ENCODE results near the gene OCA2. TPM values are rescaled to one million over a fixed set of nuclear protein-coding genes. Genes with fewer than 3 reads are reported as not detected.

OCA2 gene
- total and polyA plus RNA-seq, 2 of the 8 experiments (the other 6 are each of a cell fraction or from before 2014, with no cell fraction given), result 0.20 TPM

GRCh38 chr15:28023933-28024888 is 74.9 kb downstream of the OCA2 start:
- Histone ChIP-seq H3K4me3 (ENCODE audit: extremely low read depth in 1 of 4, insufficient read depth in 2 of 4, low read depth in 3 of 4, low read length in 4 of 4) (no peak overlapping the region), H4K91ac (replicated peaks; ENCODE audit: insufficient read length, low read length) (no peak overlapping the region), H3K9me3 (ENCODE audit: insufficient read depth in 2 of 2, low read depth in 1 of 2, low read length in 1 of 2) (no peaks in the 10 kb centered on the region), H2BK5ac (ENCODE audit: low read depth, low read length) (no peak overlapping the region), H4K20me1 (replicated peaks in 1 of 2; ENCODE audit: control insufficient read depth in 1 of 2, insufficient read depth in 2 of 2, low read length in 2 of 2) (no peaks in the 10 kb centered on the region), H4K8ac (ENCODE audit: extremely low read depth, insufficient read depth, low read length) (no peak overlapping the region), H3K4me2 (ENCODE audit: insufficient read depth in 1 of 2, low read depth in 2 of 2, low read length in 2 of 2) (no peak overlapping the region), H3K4ac (replicated peaks; ENCODE audit: insufficient read length, low read depth, low read length) (no peak overlapping the region), H3K79me2 (ENCODE audit: control insufficient read depth in 1 of 2, insufficient read depth in 2 of 2, low read length in 2 of 2) (no peaks in the 10 kb centered on the region), H3K23ac (ENCODE audit: insufficient read length) (no peak overlapping the region), H2BK12ac (ENCODE audit: low read depth, low read length) (no peak overlapping the region), H2AK5ac (ENCODE audit: low read depth, low read length) (no peak overlapping the region), H3K79me1 (ENCODE audit: low read depth, low read length) (no peaks in the 10 kb centered on the region), H3K36me3 (ENCODE audit: control insufficient read depth in 2 of 4, insufficient read depth in 4 of 4, low read length in 3 of 4) (no peaks in the 10 kb centered on the region), H2BK20ac (ENCODE audit: low read length) (no peak overlapping the region), H3K27ac (ENCODE audit: low read depth, low read length) (no peak overlapping the region), H2BK15ac (ENCODE audit: low read length) (no peak overlapping the region), H2AFZ (ENCODE audit: low read length) (no peak overlapping the region), H3K9ac (replicated peaks in 1 of 4; ENCODE audit: extremely low read depth in 1 of 4, low read depth in 3 of 4, low read length in 3 of 4) (no peak overlapping the region), H3K23me2 (ENCODE audit: low read depth, low read length) (no peaks in the 10 kb centered on the region), H2BK120ac (replicated peaks; ENCODE audit: low read depth, low read length) (no peak overlapping the region), H3K27me3 (replicated peaks in 1 of 4; ENCODE audit: control insufficient read depth in 3 of 4, extremely low read depth in 1 of 4, insufficient read depth in 3 of 4, low read length in 3 of 4) (no peaks in the 10 kb centered on the region), H3K56ac (replicated peaks; ENCODE audit: insufficient read length, low read depth, low read length) (no peak overlapping the region), H3K4me1 (replicated peaks in 1 of 4; ENCODE audit: control insufficient read depth in 3 of 4, insufficient read depth in 4 of 4, low read length in 3 of 4) (peaks cover 0 to 14% (median 5%) of the 10 kb centered on the region in 4 experiments; a peak in 4 of 7 replicates), H4K5ac (ENCODE audit: insufficient read length, low read depth, low read length) (no peak overlapping the region), H3K18ac (ENCODE audit: extremely low read depth, low read length) (no peak overlapping the region), H3K14ac (ENCODE audit: insufficient read length) (no peak overlapping the region)
- ChIA-PET CTCF (ENCODE audit: partially characterized antibody) (no interaction called here), POLR2A (ENCODE audit: partially characterized antibody) (interaction anchor here (1.0 kb wide), 1 partner anchor 19 kb away, joined by 4 read pairs; no protein-coding TSS in a partner anchor)
- 89% methylated on average over 19 of the region's 19 CpGs; no CpG with 5 or more reads in 1 of the 2 experiments for WGBS, 2 experiments (ENCODE audit: extremely low coverage in 1 of 2, insufficient coverage in 1 of 2, insufficient read length in 1 of 2, insufficient replicate concordance in 2 of 2, low coverage in 1 of 2, low lambda C conversion rate in 2 of 2, missing lambda C conversion rate in 1 of 2)
- DNase-seq (ENCODE audit: low read depth in 1 of 2, low spot score in 2 of 2) (no peak), FAIRE-seq (no peak)
- TF ChIP-seq NRF1 (IDR thresholded peaks at IDR 0.05; ENCODE audit: low read depth, low read length) (no peak), CBX8 (IDR thresholded peaks at IDR 0.05; ENCODE audit: borderline replicate concordance, low read depth, low read length) (no peak), CEBPB (IDR thresholded peaks at IDR 0.05; ENCODE audit: low read depth, low read length) (no peak), SP4 (IDR thresholded peaks at IDR 0.05; ENCODE audit: low read length) (no peak), E2F6 (IDR thresholded peaks at IDR 0.05) (no peak), ZNF274 (IDR thresholded peaks at IDR 0.05; ENCODE audit: borderline replicate concordance, extremely low read depth, low read length) (no peak), CHD1 (IDR thresholded peaks at IDR 0.05; ENCODE audit: low read depth, low read length) (no peak), CTBP2 (IDR thresholded peaks at IDR 0.05; ENCODE audit: borderline replicate concordance, insufficient read depth, insufficient read length, low read length) (no peak), CTCF (IDR thresholded peaks at IDR 0.05; ENCODE audit: control extremely low read depth in 1 of 3, insufficient read depth in 1 of 3, low read depth in 1 of 3, low read length in 3 of 3) (no peak)

Measured in H1 (cell line).